ENCODE measurements around the gene TRMT10B.
"Not testable (repeated sequence)": the region's sequence is repeated elsewhere in the genome, so short reads cannot be mapped to it uniquely, and the experiment has no call there.

Gene TRMT10B

DNA sequence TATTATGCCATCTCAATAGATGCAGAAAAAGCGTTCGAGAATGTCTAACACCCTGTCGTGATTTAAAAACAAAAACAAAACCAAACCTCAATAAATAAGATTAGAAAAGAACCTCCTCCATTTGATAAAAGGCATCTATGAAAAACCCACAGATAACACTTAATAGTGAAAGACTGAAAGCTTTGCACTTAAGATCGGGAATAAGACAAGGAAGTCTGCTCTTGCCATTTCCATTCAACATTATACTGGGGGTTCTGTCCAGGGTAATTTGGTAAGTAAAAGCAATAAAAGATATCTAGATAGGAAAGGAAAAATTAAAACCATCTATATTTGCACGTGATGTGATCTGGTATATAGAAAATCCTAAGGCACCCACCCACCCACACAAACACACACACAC is 38.5 kb downstream of the TRMT10B start:
- H3K4me1 ChIP-seq, result no peaks in the 10 kb centered on the region
- no peak overlapping the region for H3K4me3 ChIP-seq
- no peaks in the 10 kb centered on the region for H3K9me3 ChIP-seq
- no peaks in the 10 kb centered on the region for H4K20me1 ChIP-seq
- H3K36me3 ChIP-seq, result 0 out of 2 replicates have a peak, but pooled peaks cover 4% of the 10 kb centered on the region
- H3K27me3 ChIP-seq, result no peaks in the 10 kb centered on the region
- H3K27ac ChIP-seq, result no peak overlapping the region
- TF ChIP-seq Cebpa-rat (IDR thresholded peaks at IDR 0.05), result no peak
- no peak overlapping the region for H3K4me2 ChIP-seq
- H3K9ac ChIP-seq, result no peak overlapping the region

GRCh38 chr9:37796232-37796631 is 42.6 kb downstream of the TRMT10B start:
- H3K36me3 ChIP-seq, result no peaks in the 10 kb centered on the region
- peaks cover 4% of the 10 kb centered on the region for H4K20me1 ChIP-seq
- peaks cover 21% of the 10 kb centered on the region for H3K4me1 ChIP-seq
- H3K4me3 ChIP-seq, result no peak overlapping the region
- TF ChIP-seq Cebpa-rat (IDR thresholded peaks at IDR 0.05), result no peak
- no peak overlapping the region for H3K4me2 ChIP-seq
- no peaks in the 10 kb centered on the region for H3K9me3 ChIP-seq
- no peak overlapping the region for H3K9ac ChIP-seq
- H3K27me3 ChIP-seq, result no peaks in the 10 kb centered on the region
- no peak overlapping the region for H3K27ac ChIP-seq

DNA sequence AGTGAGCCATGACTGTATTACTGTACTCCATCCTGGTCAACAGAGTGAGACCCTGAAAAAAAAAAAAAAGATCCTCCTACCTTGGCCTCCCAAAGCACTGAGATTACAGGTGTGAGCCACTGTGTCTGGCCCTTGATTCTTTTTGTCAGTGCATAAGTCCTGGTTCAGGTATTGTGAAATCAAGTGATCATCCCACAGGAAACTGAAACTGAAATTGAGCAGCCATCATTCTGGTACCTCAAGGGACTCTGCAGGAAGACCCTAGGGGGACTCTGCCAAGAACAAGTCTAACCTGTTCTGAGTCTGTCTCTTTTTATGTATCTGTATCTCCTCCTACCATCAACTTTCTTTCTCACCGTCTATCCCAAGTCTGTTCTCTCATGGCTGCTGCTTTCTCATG is 45.1 kb downstream of the TRMT10B start:
- no peak overlapping the region for H3K4me3 ChIP-seq
- H3K9me3 ChIP-seq, result no peaks in the 10 kb centered on the region
- no peak overlapping the region for H3K9ac ChIP-seq
- H3K4me2 ChIP-seq, result peak overlapping the region; percentile 73
- H3K4me1 ChIP-seq, result peaks cover 38% of the 10 kb centered on the region
- no peaks in the 10 kb centered on the region for H3K27me3 ChIP-seq
- no peaks in the 10 kb centered on the region for H3K36me3 ChIP-seq
- TF ChIP-seq Cebpa-rat (IDR thresholded peaks at IDR 0.05), result peak; percentile 81
- H3K27ac ChIP-seq, result no peak overlapping the region
- H4K20me1 ChIP-seq, result peaks cover 27% of the 10 kb centered on the region

DNA sequence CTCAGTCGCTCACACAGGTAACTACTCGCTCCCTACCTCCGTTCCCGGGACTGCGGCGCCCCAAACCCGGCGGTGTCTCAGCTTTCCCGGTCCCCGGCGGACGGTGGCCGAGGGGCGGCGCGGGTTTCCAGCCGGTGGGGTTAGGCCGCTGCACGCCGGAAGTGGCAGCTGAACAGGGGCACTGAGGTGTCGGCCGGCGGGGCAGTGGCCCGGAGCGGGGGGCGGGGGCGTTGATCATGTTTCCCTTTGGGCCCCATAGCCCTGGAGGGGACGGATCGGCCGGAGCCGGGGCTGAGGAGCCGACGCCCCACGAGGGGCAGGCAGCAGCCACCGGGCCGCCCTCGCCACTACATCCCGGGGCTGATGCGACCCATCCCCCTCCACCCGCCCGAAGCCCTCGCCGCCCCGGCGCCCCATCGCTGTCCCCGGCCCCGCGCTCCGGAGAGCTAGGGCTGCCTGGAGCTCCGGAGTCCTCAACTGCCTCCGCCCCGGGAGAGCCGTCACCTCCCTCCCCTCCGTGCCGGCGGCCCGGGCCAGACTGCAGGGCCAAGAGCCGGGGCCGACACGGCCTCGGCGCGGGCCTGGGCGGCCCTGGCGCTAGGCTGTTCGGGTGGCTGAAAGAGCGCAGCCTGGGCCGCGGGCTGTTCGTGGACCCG is 47.2 kb downstream of the TRMT10B start, which contains the start of gene DCAF10:
Gene DCAF10, plus strand, starts transcription at position 167 of the 656 bp plus-strand sequence. Its CDS starts 70 bp downstream, at position 237.
- TF ChIP-seq Cebpa-rat (IDR thresholded peaks at IDR 0.05), result no peak
- peaks cover 4% of the 10 kb centered on the region; the same call in 1 of the 2 replicates for H3K36me3 ChIP-seq
- H3K9ac ChIP-seq, result peak within 1 kb of the TSS; percentile 97
- H3K4me1 ChIP-seq, result peaks cover 38% of the 10 kb centered on the region
- H3K27ac ChIP-seq, result peak within 1 kb of the TSS; percentile 93
- H3K9me3 ChIP-seq, result no peaks in the 10 kb centered on the region
- H4K20me1 ChIP-seq, result peaks cover 46% of the 10 kb centered on the region
- H3K27me3 ChIP-seq, result no peaks in the 10 kb centered on the region
- H3K4me2 ChIP-seq, result peak within 1 kb of the TSS; percentile 98
- H3K4me3 ChIP-seq, result peak within 1 kb of the TSS; percentile 97

- Histone ChIP-seq H3K36me3 (peaks cover 4% of the 10 kb centered on the region; the same call in 1 of the 2 replicates), H3K27ac (peak overlapping the region; percentile 93), H3K27me3 (no peaks in the 10 kb centered on the region), H4K20me1 (peaks cover 53% of the 10 kb centered on the region), H3K4me1 (peaks cover 38% of the 10 kb centered on the region), H3K4me3 (peak overlapping the region; percentile 97), H3K9ac (peak overlapping the region; percentile 97), H3K9me3 (no peaks in the 10 kb centered on the region), H3K4me2 (peak overlapping the region; percentile 98)
- TF ChIP-seq Cebpa-rat (IDR thresholded peaks at IDR 0.05), result no peak
Observed at GRCh38 chr9:37801287-37801850, 47.8 kb downstream of the TRMT10B start.

- peak overlapping the region; percentile 97 for H3K4me3 ChIP-seq
- TF ChIP-seq Cebpa-rat (IDR thresholded peaks at IDR 0.05), result no peak
- peaks cover 60% of the 10 kb centered on the region for H4K20me1 ChIP-seq
- no peaks in the 10 kb centered on the region for H3K27me3 ChIP-seq
- peak overlapping the region; percentile 97 for H3K9ac ChIP-seq
- H3K27ac ChIP-seq, result peak overlapping the region; percentile 93
- H3K4me1 ChIP-seq, result peaks cover 38% of the 10 kb centered on the region
- H3K4me2 ChIP-seq, result peak overlapping the region; percentile 98
- H3K9me3 ChIP-seq, result no peaks in the 10 kb centered on the region
- peaks cover 4% of the 10 kb centered on the region; the same call in 1 of the 2 replicates for H3K36me3 ChIP-seq
Observed at GRCh38 chr9:37801959-37802711, 48.5 kb downstream of the TRMT10B start.

DNA sequence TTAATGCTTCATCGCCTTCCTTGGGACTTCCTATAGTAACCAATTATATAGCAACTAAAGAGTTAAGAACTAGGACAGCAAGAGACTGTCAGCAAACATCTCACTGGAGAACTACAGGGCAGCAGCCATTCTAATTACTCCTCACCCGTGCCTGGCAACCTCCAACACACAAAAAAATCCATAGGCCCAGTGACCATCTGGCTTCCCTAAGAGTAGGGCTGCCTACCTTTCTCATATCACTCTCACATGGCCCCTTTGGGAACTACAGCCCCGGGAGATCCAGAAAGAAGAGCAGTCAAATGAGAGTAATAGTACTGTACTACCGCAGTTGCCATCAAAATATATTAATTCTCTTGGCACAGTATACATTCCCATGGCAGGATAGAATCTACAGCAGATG is 52.7 kb downstream of the TRMT10B start:
- Histone ChIP-seq H3K4me1 (peaks cover 17% of the 10 kb centered on the region), H4K20me1 (peaks cover 87% of the 10 kb centered on the region), H3K9me3 (no peaks in the 10 kb centered on the region), H3K9ac (no peak overlapping the region), H3K27me3 (no peaks in the 10 kb centered on the region), H3K4me2 (no peak overlapping the region), H3K4me3 (no peak overlapping the region), H3K27ac (no peak overlapping the region), H3K36me3 (peaks cover 26% of the 10 kb centered on the region)
- no peak for TF ChIP-seq Cebpa-rat (IDR thresholded peaks at IDR 0.05)

- Histone ChIP-seq H4K20me1 (peaks cover 54% of the 10 kb centered on the region), H3K36me3 (peaks cover 26% of the 10 kb centered on the region)
- not testable (repeated sequence) for H3K4me1 ChIP-seq, H3K9me3 ChIP-seq, H3K27me3 ChIP-seq, H3K4me3 ChIP-seq, H3K4me2 ChIP-seq, H3K27ac ChIP-seq, H3K9ac ChIP-seq
Observed at GRCh38 chr9:37809676-37810075, 56.1 kb downstream of the TRMT10B start.

- Histone ChIP-seq H3K4me3 (no peak overlapping the region), H3K36me3 (peaks cover 22% of the 10 kb centered on the region), H4K20me1 (peaks cover 51% of the 10 kb centered on the region), H3K27ac (no peak overlapping the region), H3K9me3 (no peaks in the 10 kb centered on the region), H3K4me1 (no peaks in the 10 kb centered on the region), H3K4me2 (no peak overlapping the region), H3K27me3 (no peaks in the 10 kb centered on the region), H3K9ac (no peak overlapping the region)
- no peak for TF ChIP-seq Cebpa-rat (IDR thresholded peaks at IDR 0.05)
Observed at GRCh38 chr9:37811906-37812476, 58.4 kb downstream of the TRMT10B start.
